DND-41 (cell line): ENCODE measurements around the gene SP9.

Experiments
- EZH2 ChIP-seq: IDR thresholded peaks from 3 replicates; pipeline ENCODE4 v1.6.1; 2012; ENCODE audit warnings: borderline replicate concordance, low read depth, mild to moderate bottlenecking, moderate library complexity, low read length, inconsistent platforms; ENCODE audit not compliant: severe bottlenecking
- TF ChIP-seq, protein P1 (sequence below): IDR thresholded peaks from 2 replicates; pipeline ENCODE4 v1.5.1; 2012; ENCODE audit warnings: borderline replicate concordance, low read length, moderate library complexity, mild to moderate bottlenecking; ENCODE audit not compliant: poor library complexity, severe bottlenecking; ENCODE audit errors: extremely low read depth

DNA sequence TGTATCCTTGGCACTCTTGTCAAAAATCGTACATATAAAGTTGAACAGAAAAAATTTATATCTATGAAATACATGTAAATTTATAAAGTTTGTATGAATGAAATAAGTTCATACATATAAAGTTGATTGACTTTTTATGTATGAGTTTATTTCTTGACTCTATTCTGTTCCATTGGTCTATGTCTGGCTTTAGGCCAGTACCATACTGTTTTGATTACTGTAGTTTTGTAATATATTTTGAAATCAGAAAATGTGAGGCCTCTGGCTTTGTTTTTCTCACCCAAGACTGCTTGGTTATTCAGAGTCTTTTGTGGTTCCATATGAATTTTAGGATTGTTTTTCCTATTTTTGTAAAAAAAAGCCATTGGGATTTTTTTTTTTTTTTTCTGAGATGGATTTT lies 41.8 kb upstream of the SP9 start:
- TF ChIP-seq, protein P1, sequence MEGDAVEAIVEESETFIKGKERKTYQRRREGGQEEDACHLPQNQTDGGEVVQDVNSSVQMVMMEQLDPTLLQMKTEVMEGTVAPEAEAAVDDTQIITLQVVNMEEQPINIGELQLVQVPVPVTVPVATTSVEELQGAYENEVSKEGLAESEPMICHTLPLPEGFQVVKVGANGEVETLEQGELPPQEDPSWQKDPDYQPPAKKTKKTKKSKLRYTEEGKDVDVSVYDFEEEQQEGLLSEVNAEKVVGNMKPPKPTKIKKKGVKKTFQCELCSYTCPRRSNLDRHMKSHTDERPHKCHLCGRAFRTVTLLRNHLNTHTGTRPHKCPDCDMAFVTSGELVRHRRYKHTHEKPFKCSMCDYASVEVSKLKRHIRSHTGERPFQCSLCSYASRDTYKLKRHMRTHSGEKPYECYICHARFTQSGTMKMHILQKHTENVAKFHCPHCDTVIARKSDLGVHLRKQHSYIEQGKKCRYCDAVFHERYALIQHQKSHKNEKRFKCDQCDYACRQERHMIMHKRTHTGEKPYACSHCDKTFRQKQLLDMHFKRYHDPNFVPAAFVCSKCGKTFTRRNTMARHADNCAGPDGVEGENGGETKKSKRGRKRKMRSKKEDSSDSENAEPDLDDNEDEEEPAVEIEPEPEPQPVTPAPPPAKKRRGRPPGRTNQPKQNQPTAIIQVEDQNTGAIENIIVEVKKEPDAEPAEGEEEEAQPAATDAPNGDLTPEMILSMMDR = no peak
- TF ChIP-seq EZH2 = no peak
